Astrocyte (in vitro differentiated cells and primary cell): ENCODE data around the gene UAP1L1. TPM values are rescaled to one million over a fixed set of nuclear protein-coding genes. Genes with fewer than 3 reads are reported as not detected.

ENCODE experiments used
- DNase-seq: peaks from one replicate; pipeline ENCODE4 v3.0.0-alpha.2; 2010; ENCODE audit warnings: low read depth
- FAIRE-seq: peaks from 2 replicates; lab custom pipeline; 2011; peaks lifted over from hg19 to GRCh38; lab: Jason Lieb, UNC
- H2AFZ ChIP-seq: 2 replicates; pipeline ENCODE4 v1.6.0; 2012; ENCODE audit warnings: low read depth, low read length, inconsistent platforms
- H3K27ac ChIP-seq: 2 replicates; pipeline ENCODE4 v1.5.1; 2011; ENCODE audit warnings: low read depth, low read length, inconsistent platforms
- H3K27me3 ChIP-seq: 2 replicates; pipeline ENCODE4 v1.6.0; 2011; ENCODE audit warnings: low read length, inconsistent platforms; ENCODE audit not compliant: insufficient read depth
- H3K36me3 ChIP-seq: 2 replicates; pipeline ENCODE4 v1.5.1; 2011; ENCODE audit warnings: low read length, inconsistent platforms; ENCODE audit not compliant: insufficient read depth
- H3K4me1 ChIP-seq: 2 replicates; pipeline ENCODE4 v1.5.1; 2011; ENCODE audit warnings: low read length, inconsistent platforms; ENCODE audit not compliant: insufficient read depth
- H3K4me2 ChIP-seq: 2 replicates; pipeline ENCODE4 v1.6.0; 2012; ENCODE audit warnings: low read length, inconsistent platforms
- H3K4me3 ChIP-seq: 2 replicates; pipeline ENCODE4 v1.5.1; 2011; ENCODE audit warnings: low read depth, mild to moderate bottlenecking, low read length, inconsistent platforms; ENCODE audit not compliant: insufficient read depth
- H3K79me2 ChIP-seq: 2 replicates; pipeline ENCODE4 v1.6.0; 2012; ENCODE audit warnings: mild to moderate bottlenecking, low read length, inconsistent platforms; ENCODE audit not compliant: insufficient read depth
- H3K9ac ChIP-seq: 2 replicates; pipeline ENCODE4 v1.6.0; 2012; ENCODE audit warnings: mild to moderate bottlenecking, low read length, inconsistent platforms
- H3K9me3 ChIP-seq: 2 replicates; pipeline ENCODE4 v1.5.1; 2012; ENCODE audit warnings: low read depth, mild to moderate bottlenecking, low read length, inconsistent platforms; ENCODE audit not compliant: insufficient read depth
- H4K20me1 ChIP-seq: 2 replicates; pipeline ENCODE4 v1.6.0; 2012; ENCODE audit warnings: low read length, inconsistent platforms; ENCODE audit not compliant: insufficient read depth
- H3K27ac Mint-ChIP-seq: one replicate; pipeline ENCODE4 v1.8.0; 2021; ENCODE audit warnings: mild to moderate bottlenecking, mixed read lengths; ENCODE audit not compliant: unreplicated experiment
- H3K27me3 Mint-ChIP-seq: one replicate; pipeline ENCODE4 v1.8.0; 2021; ENCODE audit warnings: low read depth, mixed read lengths; ENCODE audit not compliant: unreplicated experiment
- H3K36me3 Mint-ChIP-seq: one replicate; pipeline ENCODE4 v1.8.0; 2021; ENCODE audit warnings: low read depth, mixed read lengths; ENCODE audit not compliant: unreplicated experiment
- H3K4me1 Mint-ChIP-seq: one replicate; pipeline ENCODE4 v1.8.0; 2021; ENCODE audit warnings: low read depth, mixed read lengths; ENCODE audit not compliant: unreplicated experiment
- H3K4me3 Mint-ChIP-seq: one replicate; pipeline ENCODE4 v1.8.0; 2021; ENCODE audit warnings: mild to moderate bottlenecking, moderate library complexity, mixed read lengths; ENCODE audit not compliant: unreplicated experiment
- H3K9me3 Mint-ChIP-seq: one replicate; pipeline ENCODE4 v1.8.0; 2021; ENCODE audit warnings: mild to moderate bottlenecking, mixed read lengths; ENCODE audit not compliant: unreplicated experiment
- CTCF ChIP-seq: IDR thresholded peaks from 2 replicates; pipeline ENCODE4 v1.5.1; 2011; ENCODE audit warnings: low read depth, mild to moderate bottlenecking, inconsistent platforms, low read length, moderate library complexity; ENCODE audit not compliant: insufficient read depth
- EZH2 ChIP-seq: IDR thresholded peaks from 2 replicates; pipeline ENCODE4 v1.6.1; 2012; ENCODE audit warnings: mild to moderate bottlenecking, low read length, inconsistent platforms; ENCODE audit not compliant: insufficient read depth
- total RNA-seq: library from RNA; stranded (reverse); gene quantifications from 2 replicates; pipeline ENCODE4 v1.2.1, GENCODE V29; 2021

UAP1L1 gene
- total RNA-seq, 1 donor from 2014 or later: 4.0 TPM

- Histone ChIP-seq H3K36me3 (no peaks in the 10 kb centered on the region), H3K27ac (no peak overlapping the region), H3K27me3 (peaks cover 25% of the 10 kb centered on the region), H2AFZ (no peak overlapping the region), H3K4me3 (no peak overlapping the region), H3K79me2 (peaks cover 4% of the 10 kb centered on the region), H3K4me1 (peaks cover 9% of the 10 kb centered on the region), H3K4me2 (no peak overlapping the region), H3K9ac (no peak overlapping the region), H3K9me3 (no peaks in the 10 kb centered on the region), H4K20me1 (peaks cover 10% of the 10 kb centered on the region)
- no peaks in the 10 kb centered on the region for H3K9me3 Mint-ChIP-seq
- DNase-seq: no peak
- no peak overlapping the region for H3K4me3 Mint-ChIP-seq
- peaks cover 39% of the 10 kb centered on the region for H3K27me3 Mint-ChIP-seq
- peaks cover 1% of the 10 kb centered on the region for H3K4me1 Mint-ChIP-seq
- no peaks in the 10 kb centered on the region for H3K36me3 Mint-ChIP-seq
- peak; percentile 53 for TF ChIP-seq EZH2
- TF ChIP-seq CTCF: peak; percentile 29
- no peak for FAIRE-seq
- H3K27ac Mint-ChIP-seq: no peak overlapping the region
Observed at GRCh38 chr9:137049544-137050449, 27.5 kb upstream of the UAP1L1 start.

DNA sequence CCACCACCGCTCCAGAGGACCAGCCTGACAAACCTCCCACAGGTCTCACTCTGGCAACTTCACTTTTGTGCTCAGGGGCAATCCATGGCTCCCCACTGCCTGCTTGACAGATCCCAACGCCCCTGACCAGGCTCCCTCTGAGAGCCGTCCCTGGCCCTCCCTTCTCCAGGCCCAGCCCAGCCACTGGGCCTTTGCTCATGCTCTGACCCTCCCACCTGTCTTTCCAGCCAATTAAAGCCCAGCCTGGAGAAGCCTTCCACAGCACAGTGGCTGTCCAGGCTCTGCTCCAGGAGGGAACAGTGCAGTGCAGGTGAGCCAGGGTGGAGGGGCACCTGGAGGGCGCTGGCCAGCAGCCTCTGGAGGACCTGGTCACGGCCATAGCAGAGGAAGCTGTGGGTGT, 26.7 kb upstream of the UAP1L1 start:
- Mint-ChIP-seq H3K4me1 (no peaks in the 10 kb centered on the region), H3K27me3 (peaks cover 40% of the 10 kb centered on the region), H3K27ac (no peak overlapping the region), H3K4me3 (no peak overlapping the region), H3K36me3 (no peaks in the 10 kb centered on the region), H3K9me3 (no peaks in the 10 kb centered on the region)
- Histone ChIP-seq H4K20me1 (peaks cover 4% of the 10 kb centered on the region), H3K27me3 (peaks cover 25% of the 10 kb centered on the region), H3K36me3 (no peaks in the 10 kb centered on the region), H3K4me3 (no peak overlapping the region), H3K4me1 (peaks cover 5% of the 10 kb centered on the region), H3K79me2 (no peaks in the 10 kb centered on the region), H3K9ac (no peak overlapping the region), H3K9me3 (no peaks in the 10 kb centered on the region), H3K27ac (no peak overlapping the region), H3K4me2 (no peak overlapping the region), H2AFZ (no peak overlapping the region)
- no peak for DNase-seq
- TF ChIP-seq EZH2: no peak
- TF ChIP-seq CTCF: no peak
- no peak for FAIRE-seq

- H3K9me3 Mint-ChIP-seq: no peaks in the 10 kb centered on the region
- H2AFZ ChIP-seq: no peak overlapping the region
- no peaks in the 10 kb centered on the region for H3K36me3 ChIP-seq
- no peak overlapping the region for H3K4me3 Mint-ChIP-seq
- FAIRE-seq (no peak), DNase-seq (no peak)
- no peaks in the 10 kb centered on the region for H3K9me3 ChIP-seq
- peaks cover 25% of the 10 kb centered on the region for H3K27me3 ChIP-seq
- H3K4me1 Mint-ChIP-seq: no peaks in the 10 kb centered on the region
- H3K4me2 ChIP-seq: no peak overlapping the region
- H3K27ac ChIP-seq: no peak overlapping the region
- no peak overlapping the region for H3K27ac Mint-ChIP-seq
- H4K20me1 ChIP-seq: peaks cover 4% of the 10 kb centered on the region
- H3K4me1 ChIP-seq: peaks cover 7% of the 10 kb centered on the region
- H3K36me3 Mint-ChIP-seq: no peaks in the 10 kb centered on the region
- TF ChIP-seq CTCF: no peak
- TF ChIP-seq EZH2: no peak
- no peaks in the 10 kb centered on the region for H3K79me2 ChIP-seq
- H3K9ac ChIP-seq: no peak overlapping the region
- peaks cover 43% of the 10 kb centered on the region for H3K27me3 Mint-ChIP-seq
- H3K4me3 ChIP-seq: no peak overlapping the region
Observed at GRCh38 chr9:137051145-137051724, 26.1 kb upstream of the UAP1L1 start.
